Spinal cord (tissue), 10 donors: ENCODE measurements around the gene NTM. TPM values are rescaled to one million over a fixed set of nuclear protein-coding genes. Genes with fewer than 3 reads are reported as not detected.

Experiments used
- DNase-seq, 6 donors: peaks; one replicate each; pipeline versions ENCODE4 v3.0.0 to v3.0.0-alpha.2; 2013 to 2015; ENCODE audit warnings: low spot score in 6 of 6, low read depth in 4 of 6
- H3K27ac ChIP-seq: one replicate; pipeline ENCODE4 v1.5.1; 2013; ENCODE audit warnings: low read depth, low read length, control low read depth
- H3K27me3 ChIP-seq: one replicate; pipeline ENCODE4 v1.6.1; 2013; ENCODE audit warnings: low read length; ENCODE audit not compliant: control insufficient read depth, insufficient read depth
- H3K36me3 ChIP-seq: one replicate; pipeline ENCODE4 v1.6.1; 2013; ENCODE audit warnings: low read length; ENCODE audit not compliant: control insufficient read depth, insufficient read depth
- H3K4me1 ChIP-seq: one replicate; pipeline ENCODE4 v1.6.1; 2013; ENCODE audit warnings: low read length; ENCODE audit not compliant: control insufficient read depth, insufficient read depth
- H3K4me3 ChIP-seq: one replicate; pipeline ENCODE4 v1.5.1; 2013; ENCODE audit warnings: low read depth, low read length, control low read depth
- H3K9me3 ChIP-seq: one replicate; pipeline ENCODE4 v1.6.1; 2013; ENCODE audit warnings: low read length; ENCODE audit not compliant: control insufficient read depth, insufficient read depth
- WGBS: methylation state at CpG from one replicate; pipeline ENCODE4 v1.1.5; 2013; ENCODE audit warnings: missing lambda C conversion rate; ENCODE audit not compliant: insufficient coverage; 5-methylcytosine and 5-hydroxymethylcytosine counted together
- polyA plus RNA-seq, 2 donors: library from polyadenylated mRNA; unstranded; fragments of 120-200 nt; gene quantifications; one replicate each; pipeline ENCODE4 v1.2.1, GENCODE V29; 2013; ENCODE audit not compliant: insufficient read length in 2 of 2
- total RNA-seq, 2 donors: library from RNA; depleted of rRNA in 1 of 2; stranded (reverse); fragments of 120-200 nt in 1 of 2; fragments of >200 nt in 1 of 2; gene quantifications; one replicate each; pipeline versions ENCODE4 v1.2.3 to v1.2.4, GENCODE V29; 2013 to 2014
- donor health status: healthy.

The NTM gene
- total and polyA plus RNA-seq, 4 donors, result 69.3 to 181 (median 155) TPM

- Histone ChIP-seq H3K36me3 (no peaks in the 10 kb centered on the region), H3K27ac (no peak overlapping the region), H3K9me3 (no peaks in the 10 kb centered on the region), H3K4me1 (peaks cover 19% of the 10 kb centered on the region), H3K4me3 (no peak overlapping the region), H3K27me3 (no peaks in the 10 kb centered on the region)
- no peak for DNase-seq
- 92% methylated on average over 2 of the region's 4 CpGs for WGBS
Measured at GRCh38 chr11:132049205-132049604, 678.8 kb downstream of the NTM start.

DNA sequence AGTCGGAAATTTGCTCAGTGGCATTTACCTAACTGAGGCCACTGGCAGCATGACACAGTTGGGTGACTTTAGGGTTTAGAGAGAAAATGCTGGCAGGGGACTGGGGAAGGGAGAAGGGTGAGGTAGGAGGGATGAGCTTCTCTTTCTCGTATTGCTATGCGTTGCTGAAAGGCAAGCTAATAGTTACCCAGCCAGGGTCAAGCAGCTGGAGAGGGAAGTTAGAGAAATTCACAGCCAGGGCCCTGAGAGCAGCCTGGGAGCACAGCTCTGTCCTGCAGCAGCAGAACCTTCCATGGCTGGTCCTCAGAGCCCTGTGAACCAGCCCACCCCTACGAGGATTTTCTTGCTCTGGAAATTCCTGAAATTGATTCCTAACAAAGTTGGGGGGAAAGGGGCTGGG is 679.6 kb downstream of the NTM start:
- Histone ChIP-seq H3K27ac (no peak overlapping the region), H3K27me3 (no peaks in the 10 kb centered on the region), H3K4me1 (peaks cover 23% of the 10 kb centered on the region), H3K36me3 (no peaks in the 10 kb centered on the region), H3K9me3 (no peaks in the 10 kb centered on the region), H3K4me3 (no peak overlapping the region)
- DNase-seq, result no peak
- WGBS, result 63% methylated on average over 3 of the region's 4 CpGs

- no peak overlapping the region for H3K4me3 ChIP-seq
- H3K36me3 ChIP-seq, result no peaks in the 10 kb centered on the region
- no peak for DNase-seq
- no peak overlapping the region for H3K27ac ChIP-seq
- WGBS, result 80% methylated on average over 5 of the region's 6 CpGs
- H3K9me3 ChIP-seq, result no peaks in the 10 kb centered on the region
- H3K4me1 ChIP-seq, result peaks cover 29% of the 10 kb centered on the region
- H3K27me3 ChIP-seq, result no peaks in the 10 kb centered on the region
Measured at GRCh38 chr11:132050577-132051165, 680.3 kb downstream of the NTM start.

- 40% methylated on average over 1 of the region's 2 CpGs for WGBS
- Histone ChIP-seq H3K9me3 (no peaks in the 10 kb centered on the region), H3K36me3 (no peaks in the 10 kb centered on the region), H3K27me3 (no peaks in the 10 kb centered on the region), H3K4me1 (peaks cover 31% of the 10 kb centered on the region), H3K27ac (no peak overlapping the region), H3K4me3 (no peak overlapping the region)
- DNase-seq, result no peak
Measured at GRCh38 chr11:132051704-132052103, 681.3 kb downstream of the NTM start.

DNA sequence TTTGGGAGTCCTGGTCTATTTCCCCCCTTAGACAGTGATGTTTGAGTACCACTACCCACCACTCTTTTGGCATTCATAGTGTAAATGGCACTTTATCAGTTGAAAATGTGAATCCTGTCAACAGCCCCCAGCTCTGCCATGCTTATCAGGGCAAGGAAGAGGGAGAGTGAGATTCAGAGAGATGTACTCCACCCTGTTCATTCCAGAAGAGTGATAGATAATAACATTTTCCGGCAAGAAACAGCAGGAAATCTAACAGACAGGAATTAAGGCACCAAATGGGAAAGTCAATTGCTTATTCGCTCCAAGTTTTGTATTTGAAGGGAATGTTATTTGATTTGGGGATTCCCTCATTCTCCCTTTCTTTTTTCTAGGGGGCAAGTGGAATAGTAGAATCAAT is 681.9 kb downstream of the NTM start:
- Histone ChIP-seq H3K27ac (no peak overlapping the region), H3K27me3 (no peaks in the 10 kb centered on the region), H3K4me1 (peaks cover 32% of the 10 kb centered on the region), H3K4me3 (no peak overlapping the region), H3K9me3 (no peaks in the 10 kb centered on the region), H3K36me3 (no peaks in the 10 kb centered on the region)
- WGBS, result no CpG with 5 or more reads among the region's 2 CpGs
- no peak for DNase-seq

GRCh38 chr11:132052904-132053303 is 682.5 kb downstream of the NTM start:
- 90% methylated on average over 2 of the region's 3 CpGs for WGBS
- Histone ChIP-seq H3K36me3 (no peaks in the 10 kb centered on the region), H3K4me1 (peaks cover 29% of the 10 kb centered on the region), H3K27ac (no peak overlapping the region), H3K9me3 (no peaks in the 10 kb centered on the region), H3K27me3 (no peaks in the 10 kb centered on the region), H3K4me3 (no peak overlapping the region)
- DNase-seq, result no peak

DNA sequence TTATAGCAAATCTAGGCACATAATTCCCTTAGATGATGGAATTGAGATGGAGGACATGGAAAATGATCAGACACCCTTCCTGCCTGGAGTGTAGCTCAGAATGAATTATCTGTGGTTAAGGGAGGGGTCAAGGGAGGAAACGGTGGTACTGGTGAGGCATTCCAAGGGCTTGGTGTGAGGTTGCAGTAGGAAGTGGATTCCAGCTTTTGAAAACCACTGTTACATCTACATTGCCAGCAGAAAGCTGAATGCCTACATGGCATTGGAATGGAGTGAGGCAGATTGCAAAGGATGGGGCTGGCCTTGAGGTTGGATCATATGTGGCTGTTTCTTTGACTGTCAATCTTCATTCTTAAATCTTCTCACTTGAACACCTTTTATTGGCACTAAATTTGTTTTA is 684.4 kb downstream of the NTM start:
- H3K9me3 ChIP-seq, result no peaks in the 10 kb centered on the region
- DNase-seq, result no peak
- peaks cover 36% of the 10 kb centered on the region for H3K4me1 ChIP-seq
- no peaks in the 10 kb centered on the region for H3K27me3 ChIP-seq
- no peak overlapping the region for H3K27ac ChIP-seq
- H3K36me3 ChIP-seq, result no peaks in the 10 kb centered on the region
- H3K4me3 ChIP-seq, result no peak overlapping the region
- WGBS, result 64% methylated on average over 1 of the region's 1 CpG

DNA sequence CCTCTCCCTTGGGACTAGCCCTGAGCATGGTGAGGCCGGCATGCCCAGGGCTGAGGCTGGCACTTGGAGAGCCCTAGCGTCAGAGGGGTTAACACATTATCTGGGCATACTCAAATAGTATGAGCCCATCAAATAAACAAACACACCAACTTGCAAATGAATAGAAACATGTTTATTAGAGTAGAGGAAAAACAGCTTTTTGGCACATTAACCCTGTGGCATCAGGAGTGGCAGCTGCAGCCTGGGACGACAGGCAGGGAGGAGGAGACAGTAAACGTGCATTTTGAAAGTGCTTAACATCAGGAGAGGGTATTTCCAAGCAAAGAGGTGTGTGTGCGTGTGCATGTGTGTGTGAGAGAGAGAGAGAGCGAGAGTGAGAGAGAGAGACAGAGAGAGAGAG is 684.9 kb downstream of the NTM start:
- peak in 1 of 6 donors; percentile 79 for DNase-seq
- H3K27ac ChIP-seq, result no peak overlapping the region
- H3K36me3 ChIP-seq, result no peaks in the 10 kb centered on the region
- H3K4me1 ChIP-seq, result peaks cover 35% of the 10 kb centered on the region
- no peaks in the 10 kb centered on the region for H3K9me3 ChIP-seq
- no peak overlapping the region for H3K4me3 ChIP-seq
- no peaks in the 10 kb centered on the region for H3K27me3 ChIP-seq
- WGBS, result 78% methylated on average over 5 of the region's 6 CpGs

- Histone ChIP-seq H3K4me3 (no peak overlapping the region), H3K4me1 (peaks cover 25% of the 10 kb centered on the region), H3K27ac (no peak overlapping the region), H3K27me3 (no peaks in the 10 kb centered on the region), H3K9me3 (no peaks in the 10 kb centered on the region), H3K36me3 (no peaks in the 10 kb centered on the region)
- WGBS, result 31% methylated on average over 3 of the region's 6 CpGs
- DNase-seq, result no peak
Measured at GRCh38 chr11:132056689-132057088, 686.3 kb downstream of the NTM start.

DNA sequence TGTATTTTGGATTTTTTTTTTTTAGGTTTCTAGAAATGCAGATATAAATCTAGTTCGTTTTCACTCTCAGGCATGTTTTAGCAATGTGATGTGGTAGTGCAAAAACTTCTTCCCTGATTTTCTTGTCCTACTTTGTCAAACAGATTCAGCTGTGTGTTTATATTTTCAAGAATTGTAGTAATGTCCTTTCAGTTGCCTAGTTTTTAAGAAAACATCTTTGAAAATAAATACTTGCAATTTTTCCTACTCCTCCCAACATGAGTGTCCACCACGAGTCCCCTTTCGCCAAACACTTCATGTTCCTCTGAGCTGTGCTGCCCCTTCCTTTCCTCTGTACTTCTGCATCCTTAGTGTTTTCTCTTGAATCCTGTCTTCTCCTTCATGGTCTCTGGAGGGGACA is 686.9 kb downstream of the NTM start:
- WGBS, result 100% methylated on average over 2 of the region's 3 CpGs
- Histone ChIP-seq H3K36me3 (no peaks in the 10 kb centered on the region), H3K9me3 (no peaks in the 10 kb centered on the region), H3K4me1 (peaks cover 23% of the 10 kb centered on the region), H3K27me3 (no peaks in the 10 kb centered on the region), H3K4me3 (no peak overlapping the region), H3K27ac (no peak overlapping the region)
- DNase-seq, result no peak
